ENCODE data around the gene CDKAL1.
"Not testable (repeated sequence)": the region's sequence is repeated elsewhere in the genome, so short reads cannot be mapped to it uniquely, and the experiment has no call there.

Gene CDKAL1

DNA sequence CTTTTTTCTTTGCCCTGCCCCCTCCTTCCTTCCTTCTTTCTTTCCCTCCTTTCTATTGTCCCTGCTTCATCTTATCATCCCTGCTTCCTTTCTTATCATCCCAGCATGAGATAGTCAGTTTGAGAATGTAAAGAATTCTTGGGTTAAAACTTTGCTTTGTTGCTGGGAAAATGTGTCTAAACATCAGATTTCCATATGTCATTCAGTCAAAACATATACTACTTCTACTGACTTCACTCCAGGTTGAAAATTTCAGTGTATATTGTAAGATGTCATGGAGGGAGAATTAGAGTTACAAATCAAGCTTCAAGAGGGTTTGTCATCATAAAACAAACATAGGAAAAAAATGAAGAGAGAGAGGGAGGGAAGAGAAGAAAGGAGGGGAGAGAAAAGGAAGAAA, 700.9 kb downstream of the CDKAL1 start:
- Histone ChIP-seq H3K27ac (ENCODE audit: low read depth, low read length) (no peak overlapping the region), H3K36me3 (ENCODE audit: insufficient read depth, low read length) (peaks cover 8% of the 10 kb centered on the region; the same call in 1 of the 2 replicates), H3K27me3 (ENCODE audit: insufficient read depth, low read length) (no peaks in the 10 kb centered on the region), H3K4me1 (ENCODE audit: control insufficient read depth, insufficient read depth, low read length, unreplicated experiment) (no peaks in the 10 kb centered on the region), H3K79me2 (ENCODE audit: control insufficient read depth, insufficient read depth, low read length, unreplicated experiment) (no peaks in the 10 kb centered on the region), H2AFZ (ENCODE audit: low read length, unreplicated experiment) (no peak overlapping the region), H3K4me3 (ENCODE audit: low read depth, low read length) (no peak overlapping the region)

DNA sequence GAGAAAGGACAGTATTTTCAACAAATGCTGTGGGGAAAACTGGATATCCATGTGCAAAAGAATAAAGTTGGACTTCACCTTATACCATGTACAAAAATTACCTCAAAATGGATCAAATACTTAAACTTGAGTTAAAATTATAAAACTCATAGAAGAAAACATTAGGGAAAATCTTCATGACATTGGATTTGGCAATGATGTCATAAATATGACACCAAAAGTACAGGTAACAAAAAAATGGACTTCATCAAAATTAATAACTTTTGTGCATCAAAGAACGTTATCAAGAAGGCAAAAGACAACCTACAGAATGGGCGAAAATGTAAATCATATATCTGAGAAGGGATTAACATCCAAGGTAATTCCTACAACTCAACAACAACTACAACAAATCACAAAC, 704.0 kb downstream of the CDKAL1 start:
- Histone ChIP-seq H3K27ac (ENCODE audit: low read depth, low read length) (no peak overlapping the region), H2AFZ (ENCODE audit: low read length, unreplicated experiment) (no peak overlapping the region), H3K4me1 (ENCODE audit: control insufficient read depth, insufficient read depth, low read length, unreplicated experiment) (no peaks in the 10 kb centered on the region), H3K4me3 (ENCODE audit: low read depth, low read length) (no peak overlapping the region), H3K27me3 (ENCODE audit: insufficient read depth, low read length) (no peaks in the 10 kb centered on the region), H3K79me2 (ENCODE audit: control insufficient read depth, insufficient read depth, low read length, unreplicated experiment) (no peaks in the 10 kb centered on the region), H3K36me3 (ENCODE audit: insufficient read depth, low read length) (peaks cover 3% of the 10 kb centered on the region; the same call in 1 of the 2 replicates)

DNA sequence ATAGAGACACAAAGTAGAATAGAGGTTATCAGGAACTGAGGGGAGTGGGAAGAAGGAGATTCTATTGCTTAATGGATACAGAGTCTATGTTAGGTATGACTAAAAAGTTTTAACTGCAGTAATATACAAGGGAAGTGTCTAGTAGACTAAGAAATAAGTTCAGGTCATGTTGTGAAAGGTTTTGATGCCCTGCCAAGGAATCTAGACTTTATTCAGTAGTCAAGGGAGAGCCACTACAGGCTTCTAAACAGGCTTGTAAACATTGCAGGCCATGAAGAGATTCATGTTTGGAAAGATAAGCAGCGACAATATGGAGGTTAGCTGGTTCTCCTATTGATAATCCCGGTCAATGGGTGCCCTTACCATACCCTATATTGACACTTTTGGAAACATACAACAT, 706.5 kb downstream of the CDKAL1 start:
- no peak overlapping the region for H3K4me3 ChIP-seq (ENCODE audit: low read depth, low read length)
- no peaks in the 10 kb centered on the region for H3K27me3 ChIP-seq (ENCODE audit: insufficient read depth, low read length)
- H3K36me3 ChIP-seq (ENCODE audit: insufficient read depth, low read length): no peaks in the 10 kb centered on the region
- no peak overlapping the region for H2AFZ ChIP-seq (ENCODE audit: low read length, unreplicated experiment)
- no peak overlapping the region for H3K27ac ChIP-seq (ENCODE audit: low read depth, low read length)
- no peaks in the 10 kb centered on the region for H3K4me1 ChIP-seq (ENCODE audit: control insufficient read depth, insufficient read depth, low read length, unreplicated experiment)
- no peaks in the 10 kb centered on the region for H3K79me2 ChIP-seq (ENCODE audit: control insufficient read depth, insufficient read depth, low read length, unreplicated experiment)

DNA sequence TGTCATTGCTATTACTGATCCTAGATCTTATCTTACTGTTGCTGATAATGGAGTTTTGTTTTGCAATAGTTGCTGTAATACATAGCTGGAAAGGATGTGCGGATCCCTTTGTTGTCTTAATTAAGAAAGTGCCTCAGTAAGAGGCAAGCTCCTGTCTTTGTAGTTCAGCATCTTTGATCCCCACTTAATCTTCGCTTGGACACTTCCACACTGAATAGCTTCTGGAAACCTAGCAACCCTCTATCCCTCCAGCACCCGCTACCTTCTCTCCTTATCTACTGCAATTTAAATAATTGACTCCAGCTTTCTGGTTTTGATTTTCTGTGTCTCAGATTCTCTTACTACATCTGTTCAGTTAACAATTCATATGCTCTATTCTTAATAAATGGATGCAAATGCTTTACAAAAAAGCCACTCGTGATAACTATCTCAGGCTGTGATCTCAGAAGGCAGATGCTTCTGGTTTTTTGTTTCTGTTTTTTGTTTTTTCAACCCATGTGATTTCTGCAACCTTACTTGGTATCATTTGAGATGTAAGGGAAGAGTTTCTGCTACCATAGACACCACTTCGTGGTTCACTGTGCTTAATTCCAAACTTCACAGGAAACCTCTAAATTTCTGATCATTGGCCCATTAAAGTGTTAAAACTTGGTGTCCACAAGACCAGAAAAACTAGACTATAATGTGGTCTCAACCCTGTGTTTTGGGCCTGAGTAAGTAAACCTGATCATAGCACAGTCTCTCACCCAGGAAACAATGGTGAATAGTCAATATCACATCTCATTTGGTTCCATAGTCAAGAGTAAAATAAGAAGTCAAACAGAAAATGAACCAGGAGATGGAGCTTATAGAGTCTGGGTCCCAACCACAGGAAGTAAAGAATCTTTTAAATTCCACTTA, 707.2 kb downstream of the CDKAL1 start:
- Histone ChIP-seq H3K79me2 (ENCODE audit: control insufficient read depth, insufficient read depth, low read length, unreplicated experiment) (no peaks in the 10 kb centered on the region), H3K36me3 (ENCODE audit: insufficient read depth, low read length) (no peaks in the 10 kb centered on the region), H3K27me3 (ENCODE audit: insufficient read depth, low read length) (no peaks in the 10 kb centered on the region), H3K4me3 (ENCODE audit: low read depth, low read length) (no peak overlapping the region), H2AFZ (ENCODE audit: low read length, unreplicated experiment) (no peak overlapping the region), H3K4me1 (ENCODE audit: control insufficient read depth, insufficient read depth, low read length, unreplicated experiment) (no peaks in the 10 kb centered on the region), H3K27ac (ENCODE audit: low read depth, low read length) (no peak overlapping the region)

- no peaks in the 10 kb centered on the region for H3K36me3 ChIP-seq (ENCODE audit: insufficient read depth, low read length)
- no peak overlapping the region for H3K27ac ChIP-seq (ENCODE audit: low read depth, low read length)
- H2AFZ ChIP-seq (ENCODE audit: low read length, unreplicated experiment): no peak overlapping the region
- H3K4me1 ChIP-seq (ENCODE audit: control insufficient read depth, insufficient read depth, low read length, unreplicated experiment): no peaks in the 10 kb centered on the region
- no peaks in the 10 kb centered on the region for H3K27me3 ChIP-seq (ENCODE audit: insufficient read depth, low read length)
- H3K79me2 ChIP-seq (ENCODE audit: control insufficient read depth, insufficient read depth, low read length, unreplicated experiment): no peaks in the 10 kb centered on the region
- H3K4me3 ChIP-seq (ENCODE audit: low read depth, low read length): no peak overlapping the region
Observed at GRCh38 chr6:21244897-21245470, 710.7 kb downstream of the CDKAL1 start.

- H3K27me3 ChIP-seq (ENCODE audit: insufficient read depth, low read length): no peaks in the 10 kb centered on the region
- no peak overlapping the region for H2AFZ ChIP-seq (ENCODE audit: low read length, unreplicated experiment)
- H3K4me3 ChIP-seq (ENCODE audit: low read depth, low read length): no peak overlapping the region
- H3K36me3 ChIP-seq (ENCODE audit: insufficient read depth, low read length): no peaks in the 10 kb centered on the region
- no peaks in the 10 kb centered on the region for H3K79me2 ChIP-seq (ENCODE audit: control insufficient read depth, insufficient read depth, low read length, unreplicated experiment)
- H3K4me1 ChIP-seq (ENCODE audit: control insufficient read depth, insufficient read depth, low read length, unreplicated experiment): no peaks in the 10 kb centered on the region
- H3K27ac ChIP-seq (ENCODE audit: low read depth, low read length): no peak overlapping the region
Observed at GRCh38 chr6:21245488-21245887, 711.2 kb downstream of the CDKAL1 start.

DNA sequence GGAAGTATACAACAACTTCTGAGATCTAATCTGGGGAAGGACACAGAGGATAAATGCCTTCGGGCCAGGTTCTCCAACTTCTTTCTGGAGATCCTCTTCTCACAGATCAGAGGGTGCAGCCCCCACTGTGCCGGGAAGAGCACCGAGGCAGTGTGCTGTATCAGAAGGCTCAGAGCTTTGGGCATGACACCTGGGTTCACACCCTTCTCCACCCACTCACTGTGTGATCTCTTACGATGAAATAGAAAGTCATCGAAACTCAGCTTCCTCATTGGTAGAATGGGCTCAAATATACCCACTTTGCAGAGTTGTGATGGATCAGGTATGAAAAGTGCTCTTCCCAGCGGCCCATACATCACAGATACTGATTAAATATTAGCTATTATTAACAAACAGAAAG, 711.8 kb downstream of the CDKAL1 start:
- no peaks in the 10 kb centered on the region for H3K27me3 ChIP-seq (ENCODE audit: insufficient read depth, low read length)
- no peak overlapping the region for H2AFZ ChIP-seq (ENCODE audit: low read length, unreplicated experiment)
- H3K4me3 ChIP-seq (ENCODE audit: low read depth, low read length): no peak overlapping the region
- H3K27ac ChIP-seq (ENCODE audit: low read depth, low read length): no peak overlapping the region
- no peaks in the 10 kb centered on the region for H3K79me2 ChIP-seq (ENCODE audit: control insufficient read depth, insufficient read depth, low read length, unreplicated experiment)
- H3K36me3 ChIP-seq (ENCODE audit: insufficient read depth, low read length): no peaks in the 10 kb centered on the region
- no peaks in the 10 kb centered on the region for H3K4me1 ChIP-seq (ENCODE audit: control insufficient read depth, insufficient read depth, low read length, unreplicated experiment)

DNA sequence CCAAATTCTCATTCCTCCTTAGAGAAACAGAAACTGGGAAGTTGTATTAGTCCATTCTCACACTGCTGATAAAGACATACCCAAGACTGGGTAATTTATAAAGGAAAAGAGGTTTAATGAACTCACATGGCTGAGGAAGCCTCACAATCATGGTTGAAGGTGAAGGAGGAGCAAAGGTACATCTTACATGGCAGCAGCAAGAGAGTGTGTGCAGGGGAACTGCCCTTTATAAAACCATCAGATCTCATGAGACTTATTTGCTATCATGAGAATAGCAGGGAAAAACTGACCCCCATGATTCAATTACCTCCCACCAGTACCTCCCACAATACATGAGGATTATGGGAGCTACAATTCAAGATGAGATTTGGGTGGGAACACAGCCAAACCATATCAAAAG, 720.2 kb downstream of the CDKAL1 start:
- H3K79me2 ChIP-seq (ENCODE audit: control insufficient read depth, insufficient read depth, low read length, unreplicated experiment); H3K4me3 ChIP-seq (ENCODE audit: low read depth, low read length); H3K4me1 ChIP-seq (ENCODE audit: control insufficient read depth, insufficient read depth, low read length, unreplicated experiment); H3K27ac ChIP-seq (ENCODE audit: low read depth, low read length); H2AFZ ChIP-seq (ENCODE audit: low read length, unreplicated experiment); H3K27me3 ChIP-seq (ENCODE audit: insufficient read depth, low read length); H3K36me3 ChIP-seq (ENCODE audit: insufficient read depth, low read length): not testable (repeated sequence)

DNA sequence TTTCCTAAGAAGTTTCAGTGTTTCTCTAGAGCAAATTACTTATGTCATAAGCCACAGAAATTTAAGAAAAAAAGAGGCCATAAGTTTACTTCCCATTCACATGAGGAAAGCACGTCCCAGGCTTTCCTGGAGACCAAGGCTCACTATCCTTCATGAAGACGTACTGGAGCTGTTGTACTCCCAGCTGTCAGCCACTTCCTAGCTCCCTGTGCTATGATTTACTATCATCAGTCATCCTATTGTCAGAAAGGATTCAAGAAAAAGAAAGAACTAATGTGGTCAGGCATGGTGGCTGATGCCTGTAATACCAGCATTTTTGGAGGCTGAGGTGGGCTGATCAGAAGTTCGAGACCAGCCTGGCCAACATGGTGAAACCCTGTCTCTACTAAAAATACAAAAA, 721.9 kb downstream of the CDKAL1 start:
- Histone ChIP-seq H2AFZ (ENCODE audit: low read length, unreplicated experiment) (no peak overlapping the region), H3K27ac (ENCODE audit: low read depth, low read length) (no peak overlapping the region), H3K4me1 (ENCODE audit: control insufficient read depth, insufficient read depth, low read length, unreplicated experiment) (no peaks in the 10 kb centered on the region), H3K36me3 (ENCODE audit: insufficient read depth, low read length) (no peaks in the 10 kb centered on the region), H3K79me2 (ENCODE audit: control insufficient read depth, insufficient read depth, low read length, unreplicated experiment) (no peaks in the 10 kb centered on the region), H3K4me3 (ENCODE audit: low read depth, low read length) (no peak overlapping the region), H3K27me3 (ENCODE audit: insufficient read depth, low read length) (no peaks in the 10 kb centered on the region)

- H3K27me3 ChIP-seq (ENCODE audit: insufficient read depth, low read length): no peaks in the 10 kb centered on the region
- no peaks in the 10 kb centered on the region for H3K79me2 ChIP-seq (ENCODE audit: control insufficient read depth, insufficient read depth, low read length, unreplicated experiment)
- H3K4me1 ChIP-seq (ENCODE audit: control insufficient read depth, insufficient read depth, low read length, unreplicated experiment): no peaks in the 10 kb centered on the region
- no peak overlapping the region for H3K27ac ChIP-seq (ENCODE audit: low read depth, low read length)
- no peaks in the 10 kb centered on the region for H3K36me3 ChIP-seq (ENCODE audit: insufficient read depth, low read length)
- H3K4me3 ChIP-seq (ENCODE audit: low read depth, low read length): no peak overlapping the region
- no peak overlapping the region for H2AFZ ChIP-seq (ENCODE audit: low read length, unreplicated experiment)
Observed at GRCh38 chr6:21257125-21257524, 722.9 kb downstream of the CDKAL1 start.

GRCh38 chr6:21258665-21259064, 724.4 kb downstream of the CDKAL1 start:
- Histone ChIP-seq H3K4me1 (ENCODE audit: control insufficient read depth, insufficient read depth, low read length, unreplicated experiment) (no peaks in the 10 kb centered on the region), H3K27ac (ENCODE audit: low read depth, low read length) (no peak overlapping the region), H3K36me3 (ENCODE audit: insufficient read depth, low read length) (no peaks in the 10 kb centered on the region), H3K27me3 (ENCODE audit: insufficient read depth, low read length) (no peaks in the 10 kb centered on the region), H3K79me2 (ENCODE audit: control insufficient read depth, insufficient read depth, low read length, unreplicated experiment) (no peaks in the 10 kb centered on the region), H2AFZ (ENCODE audit: low read length, unreplicated experiment) (no peak overlapping the region), H3K4me3 (ENCODE audit: low read depth, low read length) (no peak overlapping the region)

Data from ACC112 (cell line).